ENCODE results near the gene GRK7. TPM values are rescaled to one million over a fixed set of nuclear protein-coding genes. Genes with fewer than 3 reads are reported as not detected.

GRK7 gene
- total and polyA plus RNA-seq, 2 donors (not counting 3 experiments of a cell fraction or from before 2014, with no cell fraction given): not detected

DNA sequence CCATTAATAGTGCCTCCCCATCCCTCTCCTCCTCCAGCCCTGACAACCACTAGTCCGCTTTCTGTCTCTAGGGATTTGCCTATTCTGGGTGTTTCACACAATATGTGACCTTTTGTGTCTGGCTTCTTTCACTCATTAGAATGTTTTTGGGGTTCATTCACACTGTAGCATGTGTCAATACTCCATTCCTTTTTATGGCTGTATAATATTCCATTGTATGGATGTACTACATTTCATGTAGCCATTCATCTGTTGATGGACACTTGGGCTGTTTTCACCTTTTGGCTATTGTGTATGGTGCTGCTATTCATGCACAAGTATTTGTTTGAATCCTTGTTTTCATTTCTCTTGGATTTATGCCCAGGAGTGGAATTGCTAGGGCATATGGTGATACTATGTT lies 16.5 kb downstream of the GRK7 start:
- no peaks in the 10 kb centered on the region for H4K20me1 ChIP-seq (replicated peaks; ENCODE audit: control insufficient read depth, extremely low read depth, insufficient read depth, low read length)
- no peaks in the 10 kb centered on the region for H3K79me2 ChIP-seq (ENCODE audit: control insufficient read depth, insufficient read depth, low read length)
- no peak overlapping the region for H3K9ac ChIP-seq (replicated peaks; ENCODE audit: extremely low read depth, insufficient read depth, low read length)
- no peak for TF ChIP-seq JUN (IDR thresholded peaks at IDR 0.05; ENCODE audit: borderline replicate concordance, insufficient read depth, insufficient read length, low read depth)
- TF ChIP-seq GATA2 (IDR thresholded peaks at IDR 0.05; ENCODE audit: insufficient read depth, insufficient read length, low read depth, low read length): no peak
- no peak for TF ChIP-seq FOS (IDR thresholded peaks at IDR 0.05; ENCODE audit: borderline replicate concordance, insufficient read depth, low read length)
- TF ChIP-seq EZH2 (IDR thresholded peaks at IDR 0.05; ENCODE audit: borderline replicate concordance, low read depth, low read length, severe bottlenecking): no peak
- TF ChIP-seq, protein P1, sequence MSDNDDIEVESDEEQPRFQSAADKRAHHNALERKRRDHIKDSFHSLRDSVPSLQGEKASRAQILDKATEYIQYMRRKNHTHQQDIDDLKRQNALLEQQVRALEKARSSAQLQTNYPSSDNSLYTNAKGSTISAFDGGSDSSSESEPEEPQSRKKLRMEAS (IDR thresholded peaks at IDR 0.05; ENCODE audit: insufficient read depth, insufficient read length): no peak
- no peak for TF ChIP-seq MYC (IDR thresholded peaks at IDR 0.05; ENCODE audit: low read depth, low read length)
- TF ChIP-seq POLR2A (IDR thresholded peaks at IDR 0.05; ENCODE audit: low read depth, low read length): no peak
- TF ChIP-seq, protein P2, sequence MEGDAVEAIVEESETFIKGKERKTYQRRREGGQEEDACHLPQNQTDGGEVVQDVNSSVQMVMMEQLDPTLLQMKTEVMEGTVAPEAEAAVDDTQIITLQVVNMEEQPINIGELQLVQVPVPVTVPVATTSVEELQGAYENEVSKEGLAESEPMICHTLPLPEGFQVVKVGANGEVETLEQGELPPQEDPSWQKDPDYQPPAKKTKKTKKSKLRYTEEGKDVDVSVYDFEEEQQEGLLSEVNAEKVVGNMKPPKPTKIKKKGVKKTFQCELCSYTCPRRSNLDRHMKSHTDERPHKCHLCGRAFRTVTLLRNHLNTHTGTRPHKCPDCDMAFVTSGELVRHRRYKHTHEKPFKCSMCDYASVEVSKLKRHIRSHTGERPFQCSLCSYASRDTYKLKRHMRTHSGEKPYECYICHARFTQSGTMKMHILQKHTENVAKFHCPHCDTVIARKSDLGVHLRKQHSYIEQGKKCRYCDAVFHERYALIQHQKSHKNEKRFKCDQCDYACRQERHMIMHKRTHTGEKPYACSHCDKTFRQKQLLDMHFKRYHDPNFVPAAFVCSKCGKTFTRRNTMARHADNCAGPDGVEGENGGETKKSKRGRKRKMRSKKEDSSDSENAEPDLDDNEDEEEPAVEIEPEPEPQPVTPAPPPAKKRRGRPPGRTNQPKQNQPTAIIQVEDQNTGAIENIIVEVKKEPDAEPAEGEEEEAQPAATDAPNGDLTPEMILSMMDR (IDR thresholded peaks at IDR 0.05; ENCODE audit: extremely low read depth in 1 of 2, insufficient read depth in 1 of 2, low read depth in 1 of 2, low read length in 2 of 2): no peak
- no peak for TF ChIP-seq POLR2AphosphoS5 (IDR thresholded peaks at IDR 0.05; ENCODE audit: insufficient read depth, low read depth, low read length)
- H3K4me1 ChIP-seq (ENCODE audit: control insufficient read depth, extremely low read depth, insufficient read depth, low read length): no peaks in the 10 kb centered on the region
- no TSS peak for BruUV-seq (replicated peaks)
- POLR2A ChIA-PET: no interaction called here
- CTCF ChIA-PET: no interaction called here
- H3K4me2 ChIP-seq (ENCODE audit: insufficient read depth, low read length): no peak overlapping the region
- peaks cover 0 to 3% of the 10 kb centered on the region in 2 experiments for H3K27me3 ChIP-seq (ENCODE audit: control insufficient read depth in 2 of 2, insufficient read depth in 2 of 2, low read length in 2 of 2)
- no peak overlapping the region for H3K27ac ChIP-seq (ENCODE audit: insufficient read depth, low read depth, low read length)
- no peaks in the 10 kb centered on the region for H3K9me1 ChIP-seq (replicated peaks; ENCODE audit: control insufficient read depth, extremely low read depth, insufficient read depth, low read length)
- H2AFZ ChIP-seq (ENCODE audit: low read depth, low read length): no peak overlapping the region
- no peak overlapping the region for H3K4me3 ChIP-seq (replicated peaks in 1 of 3; ENCODE audit: insufficient read depth in 1 of 3, low read depth in 1 of 3, low read length in 3 of 3)
- H3K9me3 ChIP-seq (replicated peaks; ENCODE audit: control insufficient read depth, insufficient read depth, low read length): no peaks in the 10 kb centered on the region
- no peak for DNase-seq (ENCODE audit: low read depth, low spot score)
- no peak for FAIRE-seq
- dilution Hi-C loops (cut with MboI; ENCODE audit: extremely low pct_ligation_motif_present, low sequenced_read_pairs): no loop called here
- H3K36me3 ChIP-seq (ENCODE audit: control insufficient read depth in 2 of 2, extremely low read depth in 1 of 2, insufficient read depth in 2 of 2, low read length in 2 of 2): no peaks in the 10 kb centered on the region
- intact Hi-C loops (cut with micrococcal nuclease): no loop called here

Data from endothelial cell of umbilical vein (primary cell).